Ishikawa (cell line): ENCODE results near the gene TNP2.

ENCODE experiments used
- EGR1 ChIP-seq: IDR thresholded peaks from 2 replicates; pipeline ENCODE4 v1.6.1; 2012
- FOXM1 ChIP-seq: IDR thresholded peaks from 2 replicates; pipeline ENCODE4 v1.6.1; 2012; ENCODE audit warnings: low read depth, borderline replicate concordance
- REST ChIP-seq: IDR thresholded peaks from 2 replicates; pipeline ENCODE4 v1.6.1; 2012; ENCODE audit warnings: low read depth, mild to moderate bottlenecking
- TAF1 ChIP-seq: IDR thresholded peaks from 2 replicates; pipeline ENCODE4 v1.6.1; 2012; ENCODE audit warnings: low read depth, mild to moderate bottlenecking
- TCF12 ChIP-seq: IDR thresholded peaks from 2 replicates; pipeline ENCODE4 v1.6.1; 2012; ENCODE audit warnings: low read depth
- USF1 ChIP-seq: IDR thresholded peaks from 2 replicates; pipeline ENCODE4 v1.6.1; 2012

GRCh38 chr16:11289202-11289601, 20.1 kb upstream of the TNP2 start:
- TF ChIP-seq EGR1 (no peak), USF1 (no peak), FOXM1 (no peak), TAF1 (no peak), TCF12 (no peak), REST (no peak)
